ENCODE results near the gene PHLPP1.

- TF ChIP-seq, protein P1, sequence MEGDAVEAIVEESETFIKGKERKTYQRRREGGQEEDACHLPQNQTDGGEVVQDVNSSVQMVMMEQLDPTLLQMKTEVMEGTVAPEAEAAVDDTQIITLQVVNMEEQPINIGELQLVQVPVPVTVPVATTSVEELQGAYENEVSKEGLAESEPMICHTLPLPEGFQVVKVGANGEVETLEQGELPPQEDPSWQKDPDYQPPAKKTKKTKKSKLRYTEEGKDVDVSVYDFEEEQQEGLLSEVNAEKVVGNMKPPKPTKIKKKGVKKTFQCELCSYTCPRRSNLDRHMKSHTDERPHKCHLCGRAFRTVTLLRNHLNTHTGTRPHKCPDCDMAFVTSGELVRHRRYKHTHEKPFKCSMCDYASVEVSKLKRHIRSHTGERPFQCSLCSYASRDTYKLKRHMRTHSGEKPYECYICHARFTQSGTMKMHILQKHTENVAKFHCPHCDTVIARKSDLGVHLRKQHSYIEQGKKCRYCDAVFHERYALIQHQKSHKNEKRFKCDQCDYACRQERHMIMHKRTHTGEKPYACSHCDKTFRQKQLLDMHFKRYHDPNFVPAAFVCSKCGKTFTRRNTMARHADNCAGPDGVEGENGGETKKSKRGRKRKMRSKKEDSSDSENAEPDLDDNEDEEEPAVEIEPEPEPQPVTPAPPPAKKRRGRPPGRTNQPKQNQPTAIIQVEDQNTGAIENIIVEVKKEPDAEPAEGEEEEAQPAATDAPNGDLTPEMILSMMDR (conservative IDR thresholded peaks at IDR 0.05; ENCODE audit: low read length) = no peak
- TF ChIP-seq EZH2phosphoT487 (IDR thresholded peaks at IDR 0.05; ENCODE audit: borderline replicate concordance, low read depth, low read length) = no peak
These were observed 168.8 kb downstream of the PHLPP1 start for GRCh38 chr18:62883937-62884735.

Data from OCI-LY7 (cell line).